Stimulated activated CD8-positive, alpha-beta memory T cell treated with anti-CD3 and anti-CD28 coated beads, Interleukin-12 subunit alpha, Interleukin-12 subunit beta, amount 100 ng/mL, for 1 hour (primary cell): ENCODE measurements around the gene TTLL7.
"Not testable (repeated sequence)": the region's sequence is repeated elsewhere in the genome, so short reads cannot be mapped to it uniquely, and the experiment has no call there.

Experiments used
- DNase-seq: peaks from one replicate; pipeline ENCODE4 v3.0.0-alpha.2; 2020; ENCODE audit warnings: low read depth

Gene TTLL7

GRCh38 chr1:83929184-83929583 is 69.7 kb downstream of the TTLL7 start:
- DNase-seq = no peak

DNA sequence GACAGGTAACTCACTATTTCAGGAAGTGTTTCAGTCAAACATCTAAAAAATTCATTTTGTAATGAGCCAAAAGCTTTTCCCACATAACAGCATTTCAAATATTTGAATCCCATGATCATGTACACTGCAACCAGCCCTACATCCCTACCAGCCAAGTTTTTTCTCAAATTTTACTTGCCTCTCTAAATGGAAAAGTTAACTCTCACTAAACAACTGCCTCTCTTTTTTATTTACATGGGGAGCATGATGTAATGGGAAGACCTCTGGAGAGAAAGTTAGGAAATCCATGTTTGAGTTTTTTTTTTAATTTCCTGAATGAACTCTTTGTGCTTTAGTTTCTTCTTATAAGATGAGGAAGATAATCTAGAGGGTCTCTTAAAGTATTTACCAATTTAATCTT is 70.5 kb downstream of the TTLL7 start:
- no peak for DNase-seq

- DNase-seq = no peak
These were observed 71.2 kb downstream of the TTLL7 start for GRCh38 chr1:83927701-83928100.

DNA sequence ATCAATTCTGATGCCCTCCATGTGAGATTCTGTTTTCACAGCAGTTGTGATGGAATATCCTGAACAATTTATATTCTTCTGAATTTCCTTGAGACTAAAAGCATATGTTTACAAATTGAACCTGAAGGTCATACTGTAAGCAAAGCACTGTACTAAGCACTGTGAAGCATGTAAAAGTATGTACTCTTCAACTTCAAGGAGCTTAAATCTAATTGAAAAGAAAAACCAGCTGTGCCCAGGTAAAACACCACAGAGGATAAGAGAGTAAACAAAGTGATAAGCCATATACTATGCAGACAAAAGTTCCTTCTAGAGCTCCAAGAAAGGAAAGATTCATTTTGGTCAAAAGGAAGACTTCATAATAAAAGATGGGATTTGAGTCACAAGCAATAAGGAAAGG is 71.9 kb downstream of the TTLL7 start:
- no peak for DNase-seq

DNA sequence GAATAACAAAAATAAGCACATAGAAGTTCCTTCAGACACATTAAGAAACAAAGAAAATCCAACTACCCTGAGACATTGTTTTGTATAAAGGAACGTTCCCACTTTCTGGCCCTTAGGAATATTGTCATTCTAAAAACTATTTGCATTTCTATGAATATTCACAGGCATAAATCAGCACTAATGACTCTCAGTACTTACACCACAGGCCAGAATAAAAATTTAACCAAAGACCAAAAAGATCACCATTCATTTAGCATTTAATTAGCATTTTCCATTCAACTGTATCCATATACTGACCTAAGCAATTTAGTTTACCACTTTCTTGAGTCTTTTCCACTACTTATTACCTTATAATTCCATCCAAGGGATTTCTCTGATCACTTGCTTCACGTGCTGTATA is 75.4 kb downstream of the TTLL7 start:
- DNase-seq = no peak

DNA sequence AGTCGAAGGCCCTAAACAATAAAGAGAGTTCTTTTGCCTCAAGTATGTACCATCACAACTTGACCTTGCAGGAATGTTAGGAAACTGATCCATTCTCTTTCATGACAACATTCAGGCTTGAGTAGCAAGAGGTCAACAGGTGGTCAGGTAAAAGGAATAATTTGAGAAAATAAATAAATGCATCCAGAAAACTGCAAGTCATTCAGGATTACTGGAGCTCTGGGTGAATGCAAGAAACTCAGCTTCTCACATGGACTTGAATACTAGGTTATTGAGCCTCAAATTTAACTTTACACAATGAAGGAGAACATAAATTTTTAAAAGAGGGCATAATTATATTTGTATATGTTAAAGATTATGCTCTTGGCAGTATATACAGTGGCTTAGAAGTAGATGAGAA is 76.5 kb downstream of the TTLL7 start:
- DNase-seq = no peak

GRCh38 chr1:83920320-83920719 is 78.6 kb downstream of the TTLL7 start:
- no peak for DNase-seq

DNA sequence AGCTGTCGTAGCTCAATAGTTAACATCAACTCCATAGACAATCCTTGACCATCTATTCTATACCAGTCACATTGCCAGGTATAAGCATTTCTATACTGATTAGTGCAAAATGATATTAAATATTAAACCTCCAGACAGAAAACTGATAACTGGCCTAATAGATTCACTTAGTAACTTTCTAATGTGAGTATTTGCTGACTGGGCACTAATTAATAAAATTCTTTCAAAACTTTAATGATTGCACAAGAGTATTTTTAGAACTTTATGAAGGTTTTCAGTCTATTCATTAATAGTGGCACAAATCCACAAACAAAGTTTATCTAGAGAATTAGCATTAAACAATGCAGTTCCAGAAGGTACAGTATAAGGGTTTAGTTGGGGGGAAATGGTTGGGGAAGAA is 79.1 kb downstream of the TTLL7 start:
- no peak for DNase-seq

DNA sequence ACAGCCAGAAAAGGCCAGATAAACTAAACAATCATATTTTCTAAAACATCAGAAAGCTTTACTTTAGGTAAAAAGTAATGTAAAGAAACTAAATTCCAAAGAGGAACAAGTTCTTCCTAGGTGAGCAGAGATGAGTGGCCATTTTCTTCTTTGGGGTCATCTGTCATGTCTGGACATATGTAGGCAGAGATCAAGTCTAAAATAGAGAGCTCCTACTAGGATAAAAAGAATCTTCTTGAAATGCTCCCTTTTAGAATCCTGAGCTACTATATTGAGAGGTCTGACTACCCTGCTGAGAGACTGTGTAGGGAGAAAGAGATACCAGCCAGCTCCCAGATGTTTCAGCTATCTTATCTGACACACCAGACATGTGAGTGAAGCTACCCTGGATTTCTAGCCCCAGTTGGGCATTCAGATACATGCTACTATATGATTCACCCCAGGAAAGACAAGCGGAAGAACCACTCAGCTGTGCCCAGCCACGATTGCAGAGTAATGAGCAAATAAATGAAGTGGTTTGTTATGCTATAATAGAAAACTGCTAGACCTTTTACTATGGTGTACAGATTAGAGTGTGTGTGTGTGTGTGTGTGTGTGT is 80.1 kb downstream of the TTLL7 start:
- no peak for DNase-seq

DNA sequence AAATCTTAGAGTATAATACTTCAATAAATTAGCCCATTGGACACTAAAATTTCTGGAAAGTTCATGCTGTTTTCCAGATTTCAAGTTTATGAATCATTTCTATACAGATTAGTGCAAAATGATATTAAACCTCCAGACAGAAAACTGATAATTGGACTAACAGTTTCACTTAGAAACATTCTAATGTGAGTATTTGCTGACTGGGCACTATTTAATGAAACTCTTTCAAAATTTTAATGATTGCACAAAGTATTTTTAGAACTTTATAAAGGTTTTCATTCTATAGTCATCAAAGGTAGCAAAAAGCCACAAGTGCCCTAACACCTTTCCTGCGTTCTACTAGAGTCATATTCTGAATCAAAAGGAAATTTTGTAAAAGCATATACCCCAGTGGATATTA is 81.0 kb downstream of the TTLL7 start:
- DNase-seq = no peak

- DNase-seq = not testable (repeated sequence)
These were observed 82.8 kb downstream of the TTLL7 start for GRCh38 chr1:83916094-83916493.

- DNase-seq = no peak
These were observed 86.1 kb downstream of the TTLL7 start for GRCh38 chr1:83912876-83913275.

- DNase-seq = no peak
These were observed 88.5 kb downstream of the TTLL7 start for GRCh38 chr1:83910461-83910860.

DNA sequence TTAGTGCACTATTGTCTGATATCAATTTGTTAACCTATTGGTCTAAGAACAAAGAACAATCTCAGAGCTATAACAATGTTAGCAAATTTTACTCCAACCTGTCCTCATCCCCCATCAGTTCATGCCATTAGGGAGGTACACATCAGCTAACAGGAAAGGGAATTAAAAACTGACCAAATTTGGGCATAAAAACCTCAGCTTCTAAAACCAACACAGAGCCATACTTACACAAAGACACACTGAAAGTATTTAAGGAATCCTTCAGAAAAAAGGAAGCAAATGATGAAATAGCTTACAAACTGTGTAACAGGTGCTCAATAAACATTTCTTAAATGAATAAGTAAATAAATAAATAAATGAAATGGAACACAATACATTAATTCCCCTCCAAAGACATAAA is 89.2 kb downstream of the TTLL7 start:
- DNase-seq = no peak

DNA sequence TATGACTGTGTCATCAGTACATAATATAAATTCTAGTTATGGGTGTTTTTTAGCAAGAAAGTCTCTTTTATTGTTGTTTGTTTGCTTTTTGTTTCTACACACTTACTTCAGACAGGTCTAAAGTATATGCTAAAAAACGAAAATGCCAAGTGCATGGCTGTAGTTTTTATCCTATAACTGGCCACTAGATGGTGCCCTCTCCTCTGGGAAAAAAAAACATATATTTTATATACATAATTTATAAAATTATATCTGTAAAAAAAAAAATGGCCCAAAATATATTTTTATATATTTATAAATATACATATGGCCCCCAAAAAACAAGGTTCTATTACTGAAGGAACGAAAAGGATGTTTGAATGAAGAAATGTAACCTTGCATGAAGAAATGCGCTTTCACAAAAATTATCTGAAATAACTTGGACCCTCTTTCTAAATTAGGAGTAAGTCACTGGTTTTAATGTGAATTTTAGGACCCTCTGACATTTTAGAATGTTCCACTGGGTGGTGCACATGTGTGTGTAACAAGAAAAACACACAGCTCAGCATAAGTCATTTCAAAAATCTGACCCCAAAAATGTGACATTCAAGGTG is 93.5 kb downstream of the TTLL7 start:
- no peak for DNase-seq

DNA sequence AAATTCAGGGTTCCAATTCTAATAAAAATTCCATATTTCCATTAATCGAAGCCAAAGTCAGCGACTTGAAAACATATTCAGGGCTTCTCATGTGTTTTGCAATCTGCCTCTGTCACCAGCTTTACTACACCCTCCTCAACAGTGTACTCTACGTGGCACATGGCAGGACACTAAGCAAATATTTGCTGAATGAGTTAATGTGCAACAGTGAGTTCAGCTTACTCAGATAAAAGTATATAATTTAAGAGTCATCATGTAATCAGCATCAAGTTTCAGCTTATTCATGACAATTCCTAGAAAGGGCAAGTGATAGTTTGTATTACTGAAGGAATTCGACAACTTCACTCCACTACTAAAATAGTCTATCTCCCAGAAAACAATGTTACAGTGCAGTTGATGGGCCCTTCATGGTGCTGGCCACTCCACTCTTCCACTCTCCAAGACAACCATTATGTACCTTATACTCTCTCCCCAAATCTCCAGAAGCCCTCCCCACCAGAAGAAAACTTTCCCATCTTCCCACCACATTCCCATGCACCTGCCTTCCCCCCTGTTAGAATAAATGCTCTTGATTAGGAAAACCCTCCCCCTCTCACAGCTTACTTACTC is 97.3 kb downstream of the TTLL7 start:
- DNase-seq = no peak

DNA sequence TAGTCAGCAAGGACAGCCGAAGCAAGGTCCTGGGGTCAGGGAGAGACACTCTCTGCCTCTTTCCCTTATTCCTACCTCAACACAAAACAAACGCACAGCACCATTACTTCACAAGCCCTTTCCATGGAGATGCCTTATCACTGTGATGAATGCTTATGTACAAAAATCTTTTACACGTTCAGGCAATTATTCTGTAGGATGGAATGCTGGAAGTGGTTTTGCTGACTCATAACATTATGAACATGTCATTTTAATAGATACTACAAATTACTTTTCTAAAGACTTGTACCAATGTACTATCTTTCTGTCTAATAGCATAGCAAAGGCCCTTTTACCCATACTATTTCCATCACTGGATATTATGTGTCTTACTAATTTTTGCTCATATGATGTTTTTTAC is 98.4 kb downstream of the TTLL7 start:
- no peak for DNase-seq

DNA sequence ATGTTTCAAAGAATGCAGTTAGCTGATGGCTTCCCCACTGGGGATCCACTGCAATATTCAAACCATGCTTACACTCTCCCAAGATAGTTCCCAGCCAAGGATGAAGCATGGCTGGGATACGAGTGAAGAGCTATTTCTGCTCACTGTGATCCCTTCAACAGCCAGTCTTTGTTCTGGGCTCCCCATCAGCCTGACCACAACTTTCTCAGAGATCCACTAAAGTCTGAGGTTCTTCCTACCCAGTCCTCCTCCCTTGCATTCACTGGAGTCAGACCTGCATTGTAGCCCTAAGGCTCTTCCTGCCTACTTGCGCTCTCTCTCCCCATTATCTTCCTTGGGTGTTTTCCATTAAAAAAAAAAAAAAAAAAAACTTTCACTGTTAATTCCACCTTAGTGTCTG is 101.4 kb downstream of the TTLL7 start:
- DNase-seq = no peak

DNA sequence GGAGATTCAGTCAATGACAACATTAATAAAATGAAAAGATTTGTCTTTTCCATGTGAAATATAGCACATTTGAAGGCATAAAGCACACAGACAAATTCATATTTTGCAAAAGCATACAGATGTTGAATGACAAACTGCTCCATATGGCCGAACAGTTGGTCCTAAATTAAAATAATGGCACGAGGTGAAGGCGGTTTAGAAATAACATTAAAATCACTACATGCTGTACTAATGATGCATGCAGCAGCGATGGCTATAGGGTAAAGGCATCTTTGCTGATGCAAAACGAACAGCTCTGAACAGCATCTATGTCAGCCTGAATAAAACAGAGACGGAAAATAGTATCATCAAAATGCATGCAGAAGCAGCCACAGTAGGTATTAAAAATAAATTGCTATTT is 102.6 kb downstream of the TTLL7 start:
- no peak for DNase-seq

- DNase-seq = no peak
These were observed 109.2 kb downstream of the TTLL7 start for GRCh38 chr1:83889707-83890106.

- DNase-seq = no peak
These were observed 111.4 kb downstream of the TTLL7 start for GRCh38 chr1:83887483-83887882.

- DNase-seq = no peak
These were observed 115.0 kb downstream of the TTLL7 start for GRCh38 chr1:83883979-83884378.

GRCh38 chr1:83882906-83883305 is 116.0 kb downstream of the TTLL7 start:
- DNase-seq = no peak

GRCh38 chr1:83872515-83872914 is 126.4 kb downstream of the TTLL7 start:
- DNase-seq = no peak
